ENCODE results near the gene CPNE9. TPM values are rescaled to one million over a fixed set of nuclear protein-coding genes. Genes with fewer than 3 reads are reported as not detected.

CPNE9 gene
- total RNA-seq, 2 donors from 2014 or later = 0.15 to 0.62 TPM

GRCh38 chr3:9731206-9732079, 27.8 kb downstream of the CPNE9 start, which contains the start of gene BRPF1:
Gene BRPF1, plus strand, starts transcription at chr3:9731735. Its CDS starts 2,406 bp downstream, at chr3:9734141.
- peak; percentile 100 for DNase-seq
- Histone ChIP-seq H3K9me3 (ENCODE audit: control insufficient read depth, low read length) (no peaks in the 10 kb centered on the region), H3K27ac (ENCODE audit: low read depth, low read length) (peak within 1 kb of the TSS; percentile 100), H3K36me3 (ENCODE audit: control insufficient read depth, insufficient read depth, low read length) (peaks cover 23% of the 10 kb centered on the region), H3K4me3 (ENCODE audit: low read length) (peak within 1 kb of the TSS; percentile 92), H3K27me3 (ENCODE audit: control insufficient read depth, insufficient read depth, low read length, poor library complexity, severe bottlenecking) (no peaks in the 10 kb centered on the region), H3K9ac (ENCODE audit: extremely low read depth, low read length, poor library complexity, severe bottlenecking) (peak within 1 kb of the TSS; percentile 99), H3K4me1 (ENCODE audit: control insufficient read depth, insufficient read depth, low read length) (peaks cover 3% of the 10 kb centered on the region)
- peak within 1 kb of the TSS; percentile 72 for H3K4me3 Mint-ChIP-seq
- H3K27me3 Mint-ChIP-seq (ENCODE audit: insufficient read depth) = no peaks in the 10 kb centered on the region
- no peaks in the 10 kb centered on the region for H3K9me3 Mint-ChIP-seq
- peaks cover 25% of the 10 kb centered on the region for H3K36me3 Mint-ChIP-seq (ENCODE audit: low read depth)
- peak within 1 kb of the TSS; percentile 99 for H3K27ac Mint-ChIP-seq
- 0% methylated on average over 27 to 87 of the region's 88 CpGs for WGBS, 2 experiments (ENCODE audit: insufficient coverage in 1 of 2, insufficient read length in 1 of 2)
- H3K4me1 Mint-ChIP-seq = peaks cover 18% of the 10 kb centered on the region
- no peak for TF ChIP-seq CTCF (conservative IDR thresholded peaks at IDR 0.05)

GRCh38 chr3:9732080-9732739, 28.6 kb downstream of the CPNE9 start:
- H3K27ac Mint-ChIP-seq = peak overlapping the region; percentile 60
- 7 to 17% methylated on average over 18 to 41 of the region's 41 CpGs for WGBS, 2 experiments (ENCODE audit: insufficient coverage in 1 of 2, insufficient read length in 1 of 2)
- Histone ChIP-seq H3K9ac (ENCODE audit: extremely low read depth, low read length, poor library complexity, severe bottlenecking) (peak overlapping the region; percentile 99), H3K36me3 (ENCODE audit: control insufficient read depth, insufficient read depth, low read length) (peaks cover 31% of the 10 kb centered on the region), H3K27ac (ENCODE audit: low read depth, low read length) (peak overlapping the region; percentile 100), H3K4me1 (ENCODE audit: control insufficient read depth, insufficient read depth, low read length) (peaks cover 3% of the 10 kb centered on the region), H3K4me3 (ENCODE audit: low read length) (peak overlapping the region; percentile 92), H3K27me3 (ENCODE audit: control insufficient read depth, insufficient read depth, low read length, poor library complexity, severe bottlenecking) (no peaks in the 10 kb centered on the region), H3K9me3 (ENCODE audit: control insufficient read depth, low read length) (no peaks in the 10 kb centered on the region)
- H3K4me3 Mint-ChIP-seq = peak overlapping the region; percentile 72
- no peaks in the 10 kb centered on the region for H3K27me3 Mint-ChIP-seq (ENCODE audit: insufficient read depth)
- no peaks in the 10 kb centered on the region for H3K9me3 Mint-ChIP-seq
- peaks cover 14% of the 10 kb centered on the region for H3K4me1 Mint-ChIP-seq
- peak; percentile 68 for DNase-seq
- TF ChIP-seq CTCF (conservative IDR thresholded peaks at IDR 0.05) = no peak
- peaks cover 31% of the 10 kb centered on the region for H3K36me3 Mint-ChIP-seq (ENCODE audit: low read depth)

- Histone ChIP-seq H3K9me3 (ENCODE audit: control insufficient read depth, low read length) (no peaks in the 10 kb centered on the region), H3K36me3 (ENCODE audit: control insufficient read depth, insufficient read depth, low read length) (peaks cover 36% of the 10 kb centered on the region), H3K27me3 (ENCODE audit: control insufficient read depth, insufficient read depth, low read length, poor library complexity, severe bottlenecking) (no peaks in the 10 kb centered on the region), H3K9ac (ENCODE audit: extremely low read depth, low read length, poor library complexity, severe bottlenecking) (peak overlapping the region; percentile 99), H3K27ac (ENCODE audit: low read depth, low read length) (peak overlapping the region; percentile 100), H3K4me1 (ENCODE audit: control insufficient read depth, insufficient read depth, low read length) (peaks cover 9% of the 10 kb centered on the region), H3K4me3 (ENCODE audit: low read length) (peak overlapping the region; percentile 92)
- Mint-ChIP-seq H3K9me3 (no peaks in the 10 kb centered on the region), H3K36me3 (ENCODE audit: low read depth) (peaks cover 31% of the 10 kb centered on the region), H3K27me3 (ENCODE audit: insufficient read depth) (no peaks in the 10 kb centered on the region), H3K4me3 (peak overlapping the region; percentile 72), H3K27ac (peak overlapping the region; percentile 54), H3K4me1 (peaks cover 14% of the 10 kb centered on the region)
- 34 to 82% methylated on average over 2 to 7 of the region's 7 CpGs for WGBS, 2 experiments (ENCODE audit: insufficient coverage in 1 of 2, insufficient read length in 1 of 2)
- peak; percentile 55 for DNase-seq
- TF ChIP-seq CTCF (conservative IDR thresholded peaks at IDR 0.05) = no peak
Measured at GRCh38 chr3:9732740-9733115, 29.1 kb downstream of the CPNE9 start.
